A673 (cell line): ENCODE data around the gene TBC1D4.

Experiments used
- CTCF ChIP-seq: fragments of 300-800, 200-600 bp; sonication (generic); conservative IDR thresholded peaks from 2 replicates; pipeline ENCODE4 v1.5.1; 2017; ENCODE audit warnings: low read depth, mild to moderate bottlenecking, antibody characterized with exemption, low read length, moderate library complexity, mixed read lengths
- EZH2 ChIP-seq: fragments of 200-600 bp; sonication (generic); IDR thresholded peaks from 2 replicates; pipeline ENCODE4 v1.6.1; 2017; ENCODE audit warnings: borderline replicate concordance, low read depth, mild to moderate bottlenecking, mixed read lengths, antibody characterized with exemption, low read length; ENCODE audit not compliant: poor library complexity, severe bottlenecking

GRCh38 chr13:75426421-75426820 is 55.5 kb downstream of the TBC1D4 start:
- no peak for TF ChIP-seq CTCF
- no peak for TF ChIP-seq EZH2
